Brain microvascular endothelial cell (primary cell): ENCODE data around the gene DUSP22.
"Not testable (repeated sequence)": the region's sequence is repeated elsewhere in the genome, so short reads cannot be mapped to it uniquely, and the experiment has no call there.

Source experiments
- DNase-seq: peaks from one replicate; pipeline ENCODE4 v3.0.0-alpha.2; 2020
- H3K27ac ChIP-seq: fragments of 250-450 bp; sonication (Bioruptor Pico); 2 replicates; pipeline ENCODE4 v1.5.1; 2020; ENCODE audit warnings: mild to moderate bottlenecking, moderate library complexity
- H3K27me3 ChIP-seq: fragments of 250-450 bp; sonication (Bioruptor Pico); replicated peaks from 2 replicates; pipeline ENCODE4 v1.5.1; 2020; ENCODE audit warnings: mild to moderate bottlenecking
- H3K36me3 ChIP-seq: fragments of 250-450 bp; sonication (Bioruptor Pico); replicated peaks from 2 replicates; pipeline ENCODE4 v1.5.1; 2020; ENCODE audit warnings: mild to moderate bottlenecking
- H3K4me3 ChIP-seq: 2 replicates; pipeline ENCODE4 v1.5.1; 2011; ENCODE audit warnings: low read depth, mild to moderate bottlenecking, control low read depth, low read length, moderate library complexity
- CTCF ChIP-seq: IDR thresholded peaks from 2 replicates; pipeline ENCODE4 v1.5.1; 2011; ENCODE audit warnings: low read depth, mild to moderate bottlenecking, moderate library complexity, low read length, control low read depth, inconsistent platforms; ENCODE audit errors: missing control alignments
- in situ Hi-C: cut with HindIII; loops from 2 replicates; pipeline ENCODE4 v1.10.0; 2017; ENCODE audit warnings: low sequenced_read_pairs, low pct_ligation_motif_present

Gene DUSP22

GRCh38 chr6:281469-282103 lies 10.7 kb upstream of the DUSP22 start:
- no peak for DNase-seq
- Histone ChIP-seq H3K27me3 (peaks cover 3% of the 10 kb centered on the region), H3K36me3 (no peaks in the 10 kb centered on the region), H3K4me3 (no peak overlapping the region), H3K27ac (no peak overlapping the region)
- no peak for TF ChIP-seq CTCF
- in situ Hi-C loops, result no loop called here

GRCh38 chr6:282177-282866 lies 10.0 kb upstream of the DUSP22 start:
- Histone ChIP-seq H3K4me3 (no peak overlapping the region), H3K27me3 (peaks cover 3% of the 10 kb centered on the region), H3K27ac (no peak overlapping the region), H3K36me3 (no peaks in the 10 kb centered on the region)
- TF ChIP-seq CTCF, result no peak
- no peak for DNase-seq
- in situ Hi-C loops, result no loop called here

- no peak for DNase-seq
- no peaks in the 10 kb centered on the region for H3K36me3 ChIP-seq
- peaks cover 3% of the 10 kb centered on the region for H3K27me3 ChIP-seq
- no peak overlapping the region for H3K4me3 ChIP-seq
- TF ChIP-seq CTCF, result no peak
- H3K27ac ChIP-seq, result no peak overlapping the region
- in situ Hi-C loops, result no loop called here
Measured at GRCh38 chr6:282867-283416, 9.3 kb upstream of the DUSP22 start.

GRCh38 chr6:284486-284885 lies 7.8 kb upstream of the DUSP22 start:
- no peaks in the 10 kb centered on the region for H3K36me3 ChIP-seq
- no peak for DNase-seq
- TF ChIP-seq CTCF, result no peak
- peaks cover 3% of the 10 kb centered on the region for H3K27me3 ChIP-seq
- no peak overlapping the region for H3K27ac ChIP-seq
- in situ Hi-C loops, result no loop called here
- no peak overlapping the region for H3K4me3 ChIP-seq

- DNase-seq, result no peak
- in situ Hi-C loops, result no loop called here
- H3K4me3 ChIP-seq, result no peak overlapping the region
Measured at GRCh38 chr6:285030-285771, 7.1 kb upstream of the DUSP22 start.

GRCh38 chr6:285902-286301 lies 6.4 kb upstream of the DUSP22 start:
- H3K27me3 ChIP-seq, H3K27ac ChIP-seq, H3K36me3 ChIP-seq, DNase-seq, in situ Hi-C loops, H3K4me3 ChIP-seq: not testable (repeated sequence)

More at GRCh38 chr6:285030-285771, 7.1 kb upstream of the DUSP22 start:
- no peak overlapping the region for H3K27ac ChIP-seq
- no peak for TF ChIP-seq CTCF
- H3K36me3 ChIP-seq, result no peaks in the 10 kb centered on the region
- H3K27me3 ChIP-seq, result peaks cover 3% of the 10 kb centered on the region
